Thyroid gland (tissue), 4 donors: ENCODE measurements around the gene BSPRY.

Experiments used
- CTCF ChIP-seq, 6 experiments: fragments of 200-600 bp in 3 of 6; fragments of 450-650 bp in 3 of 6; sonication (generic) in 3 of 6; IDR thresholded peaks; one replicate each; pipeline ENCODE4 v1.5.1; 2016 to 2019; ENCODE audit warnings: antibody characterized with exemption in 6 of 6, mild to moderate bottlenecking in 2 of 6, inconsistent platforms in 1 of 6, moderate library complexity in 1 of 6
- POLR2A ChIP-seq, 2 donors: fragments of 450-650 bp; IDR thresholded peaks; one replicate each; pipeline ENCODE4 v1.6.1; 2017; ENCODE audit warnings: antibody characterized with exemption in 2 of 2, mild to moderate bottlenecking in 2 of 2, moderate library complexity in 1 of 2

DNA sequence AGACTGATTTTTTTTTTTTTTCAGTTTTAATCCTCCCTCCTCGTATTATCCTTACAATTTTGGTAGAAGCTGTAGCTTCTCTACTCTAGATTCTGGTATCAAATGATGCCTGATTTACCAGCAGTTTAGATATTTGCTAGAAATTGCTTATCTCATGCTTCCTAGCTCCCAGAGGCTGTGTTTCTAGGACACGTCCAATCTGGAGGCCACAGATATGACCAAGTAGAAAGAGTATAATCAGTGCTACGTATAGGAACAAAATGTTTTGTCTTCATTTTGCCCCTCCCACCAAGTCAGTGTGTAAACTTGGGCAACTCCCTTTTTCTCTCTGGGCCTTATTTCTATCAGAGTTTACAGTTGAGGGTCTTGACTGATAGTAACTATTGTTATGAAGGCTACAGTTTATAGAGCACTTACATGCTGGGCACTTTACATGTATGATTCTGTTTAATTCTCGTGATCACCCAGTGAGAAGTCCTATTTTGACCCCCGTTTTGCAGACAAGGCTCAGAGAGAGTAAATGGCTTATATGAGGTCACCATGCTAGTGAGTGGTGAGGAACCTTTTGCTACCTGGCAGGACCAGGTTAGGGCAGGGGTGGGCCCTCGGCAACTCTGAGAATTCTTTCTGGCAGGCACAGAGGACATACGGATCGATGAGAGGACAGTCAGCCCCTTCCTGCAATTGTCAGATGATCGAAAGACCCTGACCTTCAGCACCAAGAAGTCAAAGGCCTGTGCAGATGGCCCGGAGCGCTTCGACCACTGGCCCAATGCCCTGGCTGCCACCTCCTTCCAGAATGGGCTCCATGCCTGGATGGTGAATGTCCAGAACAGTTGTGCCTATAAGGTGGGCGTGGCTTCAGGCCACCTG lies 19.9 kb downstream of the BSPRY start:
- TF ChIP-seq CTCF (IDR thresholded peaks at IDR 0.05) (no peak), POLR2A (IDR thresholded peaks at IDR 0.05) (no peak)
